Endodermal cell (in vitro differentiated cells): ENCODE data around the gene CNTNAP5. TPM values are rescaled to one million over a fixed set of nuclear protein-coding genes. Genes with fewer than 3 reads are reported as not detected.

Experiments
- DNase-seq: peaks from one replicate; pipeline ENCODE4 v3.0.0-alpha.2; 2017
- H3K27ac ChIP-seq: 2 replicates; pipeline ENCODE4 v1.5.1; 2013; ENCODE audit warnings: mild to moderate bottlenecking, low read depth, low read length, moderate library complexity
- H3K27me3 ChIP-seq: 2 replicates; pipeline ENCODE4 v1.6.1; 2013; ENCODE audit warnings: mild to moderate bottlenecking, low read length, moderate library complexity; ENCODE audit not compliant: insufficient read depth, control insufficient read depth, poor library complexity, severe bottlenecking
- H3K36me3 ChIP-seq: 2 replicates; pipeline ENCODE4 v1.7.0; 2013; ENCODE audit warnings: mild to moderate bottlenecking, low read length, moderate library complexity; ENCODE audit not compliant: control insufficient read depth, insufficient read depth
- H3K4me1 ChIP-seq: one replicate; pipeline ENCODE4 v1.7.0; 2013; ENCODE audit warnings: low read length; ENCODE audit not compliant: control insufficient read depth, insufficient read depth
- H3K4me3 ChIP-seq: 2 replicates; pipeline ENCODE4 v1.5.1; 2013; ENCODE audit warnings: mild to moderate bottlenecking, low read length, moderate library complexity
- H3K9ac ChIP-seq: 2 replicates; pipeline ENCODE4 v1.6.1; 2013; ENCODE audit warnings: mild to moderate bottlenecking, low read length, moderate library complexity; ENCODE audit not compliant: poor library complexity, severe bottlenecking; ENCODE audit errors: extremely low read depth
- H3K9me3 ChIP-seq: 2 replicates; pipeline ENCODE4 v1.6.1; 2013; ENCODE audit warnings: mild to moderate bottlenecking, low read length, moderate library complexity; ENCODE audit not compliant: control insufficient read depth
- H3K27ac Mint-ChIP-seq: 2 replicates; pipeline ENCODE4 v1.8.0; 2020; ENCODE audit warnings: mixed read lengths
- H3K27me3 Mint-ChIP-seq: 2 replicates; pipeline ENCODE4 v1.8.0; 2021; ENCODE audit warnings: mild to moderate bottlenecking, mixed read lengths; ENCODE audit not compliant: insufficient read depth
- H3K36me3 Mint-ChIP-seq: 2 replicates; pipeline ENCODE4 v1.8.0; 2020; ENCODE audit warnings: low read depth, mixed read lengths
- H3K4me1 Mint-ChIP-seq: 2 replicates; pipeline ENCODE4 v1.8.0; 2020; ENCODE audit warnings: mixed read lengths
- H3K4me3 Mint-ChIP-seq: 2 replicates; pipeline ENCODE4 v1.8.0; 2020; ENCODE audit warnings: mild to moderate bottlenecking, moderate library complexity, mixed read lengths
- H3K9me3 Mint-ChIP-seq: 2 replicates; pipeline ENCODE4 v1.8.0; 2020; ENCODE audit warnings: mild to moderate bottlenecking, mixed read lengths
- WGBS, 2 experiments: methylation state at CpG; one replicate each; pipeline versions ENCODE4 v1.1.5 to v1.1.7; 2013; ENCODE audit warnings: missing lambda C conversion rate in 2 of 2, mixed read lengths in 1 of 2; ENCODE audit not compliant: insufficient coverage in 1 of 2, insufficient read length in 1 of 2; 5-methylcytosine and 5-hydroxymethylcytosine counted together
- total RNA-seq, 2 donors: library from RNA; stranded (reverse); fragmentation: NEBNext Ultra II Directional in 1 of 2; extraction: Animal tissue kit (Norgen Biotek cat#: 25700) in 1 of 2; gene quantifications; 2 replicates in 1 of 2; 3 replicates in 1 of 2; pipeline ENCODE4 v1.2.1, GENCODE V29; 2021
- TF ChIP-seq, protein P1 (sequence below): fragments of 200-600 bp; sonication (generic); conservative IDR thresholded peaks from 2 replicates; pipeline ENCODE4 v1.5.0; 2021; ENCODE audit warnings: antibody characterized with exemption, mild to moderate bottlenecking

Gene CNTNAP5
- total RNA-seq, 2 donors from 2014 or later: 0.70 to 4.4 TPM

DNA sequence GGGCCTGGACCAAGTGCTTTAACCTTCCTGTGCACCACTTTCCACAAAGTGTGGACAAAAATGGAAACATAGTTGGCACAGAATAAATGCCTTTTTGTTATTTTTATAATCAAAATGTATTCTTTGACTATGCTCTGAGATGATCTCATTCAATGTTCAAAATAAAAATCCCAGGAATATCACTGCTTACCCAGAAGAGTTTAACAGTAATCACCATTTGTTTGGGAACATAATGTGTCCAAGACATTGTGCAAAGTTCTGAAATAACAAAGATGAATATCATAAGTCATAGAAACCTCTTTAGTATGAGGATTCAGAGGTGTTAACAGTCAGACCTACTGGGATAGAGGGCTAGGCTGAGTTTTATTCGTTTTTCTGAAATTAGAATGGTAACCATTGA lies 668.1 kb downstream of the CNTNAP5 start:
- Histone ChIP-seq H3K4me3 (no peak overlapping the region), H3K36me3 (no peaks in the 10 kb centered on the region), H3K27ac (no peak overlapping the region), H3K9me3 (peaks cover 7% of the 10 kb centered on the region), H3K4me1 (no peaks in the 10 kb centered on the region), H3K27me3 (no peaks in the 10 kb centered on the region), H3K9ac (no peak overlapping the region)
- H3K27me3 Mint-ChIP-seq: no peaks in the 10 kb centered on the region
- peaks cover 2% of the 10 kb centered on the region for H3K9me3 Mint-ChIP-seq
- no peaks in the 10 kb centered on the region for H3K36me3 Mint-ChIP-seq
- H3K27ac Mint-ChIP-seq: no peak overlapping the region
- no peak overlapping the region for H3K4me3 Mint-ChIP-seq
- TF ChIP-seq, protein P1, sequence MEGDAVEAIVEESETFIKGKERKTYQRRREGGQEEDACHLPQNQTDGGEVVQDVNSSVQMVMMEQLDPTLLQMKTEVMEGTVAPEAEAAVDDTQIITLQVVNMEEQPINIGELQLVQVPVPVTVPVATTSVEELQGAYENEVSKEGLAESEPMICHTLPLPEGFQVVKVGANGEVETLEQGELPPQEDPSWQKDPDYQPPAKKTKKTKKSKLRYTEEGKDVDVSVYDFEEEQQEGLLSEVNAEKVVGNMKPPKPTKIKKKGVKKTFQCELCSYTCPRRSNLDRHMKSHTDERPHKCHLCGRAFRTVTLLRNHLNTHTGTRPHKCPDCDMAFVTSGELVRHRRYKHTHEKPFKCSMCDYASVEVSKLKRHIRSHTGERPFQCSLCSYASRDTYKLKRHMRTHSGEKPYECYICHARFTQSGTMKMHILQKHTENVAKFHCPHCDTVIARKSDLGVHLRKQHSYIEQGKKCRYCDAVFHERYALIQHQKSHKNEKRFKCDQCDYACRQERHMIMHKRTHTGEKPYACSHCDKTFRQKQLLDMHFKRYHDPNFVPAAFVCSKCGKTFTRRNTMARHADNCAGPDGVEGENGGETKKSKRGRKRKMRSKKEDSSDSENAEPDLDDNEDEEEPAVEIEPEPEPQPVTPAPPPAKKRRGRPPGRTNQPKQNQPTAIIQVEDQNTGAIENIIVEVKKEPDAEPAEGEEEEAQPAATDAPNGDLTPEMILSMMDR: no peak
- WGBS, 2 experiments: 90 to 93% methylated on average over 1 of the region's 1 CpG
- no peak for DNase-seq
- H3K4me1 Mint-ChIP-seq: peaks cover 8% of the 10 kb centered on the region

DNA sequence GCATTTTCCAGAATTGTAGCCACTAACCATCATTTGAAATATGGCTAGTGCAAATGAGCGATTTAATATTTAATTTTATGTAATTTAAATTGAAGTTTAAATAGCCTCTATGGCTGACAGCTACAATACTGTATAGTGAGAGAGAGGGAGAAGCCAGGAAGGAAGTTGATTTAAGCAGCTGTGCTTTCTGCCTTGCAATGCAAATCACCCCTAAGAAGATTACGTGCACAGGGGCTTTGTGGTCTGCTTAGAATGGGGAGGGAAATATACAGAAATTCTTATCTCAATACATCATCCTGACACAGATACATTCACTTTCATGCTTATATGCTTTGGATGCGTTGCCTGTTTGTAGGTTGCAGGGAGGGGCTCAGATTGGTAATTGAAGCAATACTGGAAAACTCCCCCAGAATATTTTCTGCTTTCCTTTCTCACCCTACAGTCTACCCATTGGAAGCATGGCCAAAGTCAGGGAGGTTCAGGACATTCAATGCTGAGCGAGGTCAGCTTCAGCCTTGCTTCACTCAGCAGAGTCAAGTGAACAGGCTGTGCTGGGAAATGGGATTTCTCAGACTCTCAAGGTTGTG lies 674.0 kb downstream of the CNTNAP5 start:
- H3K4me1 Mint-ChIP-seq: peaks cover 6% of the 10 kb centered on the region
- Histone ChIP-seq H3K4me1 (peaks cover 3% of the 10 kb centered on the region), H3K9ac (no peak overlapping the region), H3K36me3 (no peaks in the 10 kb centered on the region), H3K27ac (no peak overlapping the region), H3K4me3 (no peak overlapping the region), H3K9me3 (no peaks in the 10 kb centered on the region), H3K27me3 (no peaks in the 10 kb centered on the region)
- TF ChIP-seq, protein P1: no peak
- no peak for DNase-seq
- WGBS, 2 experiments: 95% methylated on average over 3 of the region's 4 CpGs; no CpG with 5 or more reads in 1 of the 2 experiments
- H3K27me3 Mint-ChIP-seq: no peaks in the 10 kb centered on the region
- no peaks in the 10 kb centered on the region for H3K9me3 Mint-ChIP-seq
- no peak overlapping the region for H3K27ac Mint-ChIP-seq
- no peak overlapping the region for H3K4me3 Mint-ChIP-seq
- no peaks in the 10 kb centered on the region for H3K36me3 Mint-ChIP-seq

DNA sequence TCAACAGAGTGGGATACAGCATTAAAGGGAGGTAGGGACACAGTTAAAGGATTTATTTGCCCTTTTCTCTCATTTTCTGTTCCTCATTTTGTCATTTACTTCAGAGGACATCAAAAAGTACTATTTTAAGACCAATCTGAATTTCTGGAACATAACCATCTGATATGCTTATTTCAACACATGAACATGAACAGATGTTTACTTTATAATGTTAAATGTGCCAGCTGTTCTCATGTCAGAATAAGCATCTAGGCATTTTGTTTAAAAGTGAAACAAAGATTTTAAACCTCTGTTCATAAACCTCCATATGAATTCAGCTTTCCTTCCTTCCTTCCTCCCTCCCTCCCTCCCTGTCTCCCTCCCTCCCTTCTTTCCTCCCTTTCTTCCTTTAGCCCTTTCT lies 677.7 kb downstream of the CNTNAP5 start:
- H3K4me3 Mint-ChIP-seq: no peak overlapping the region
- H3K27me3 Mint-ChIP-seq: no peaks in the 10 kb centered on the region
- H3K4me1 Mint-ChIP-seq: peaks cover 10% of the 10 kb centered on the region
- TF ChIP-seq, protein P1: no peak
- peaks cover 3% of the 10 kb centered on the region for H3K4me1 ChIP-seq
- H3K4me3 ChIP-seq: no peak overlapping the region
- H3K27ac ChIP-seq: no peak overlapping the region
- H3K9me3 Mint-ChIP-seq: no peaks in the 10 kb centered on the region
- no peak overlapping the region for H3K27ac Mint-ChIP-seq
- H3K9me3 ChIP-seq: no peaks in the 10 kb centered on the region
- no peak overlapping the region for H3K9ac ChIP-seq
- no peaks in the 10 kb centered on the region for H3K36me3 Mint-ChIP-seq
- H3K27me3 ChIP-seq: no peaks in the 10 kb centered on the region
- no peaks in the 10 kb centered on the region for H3K36me3 ChIP-seq
- DNase-seq: no peak
